OCI-LY7 (cell line): Measurements from ENCODE around the gene CRYBG3. TPM values are rescaled to one million over a fixed set of nuclear protein-coding genes. Genes with fewer than 3 reads are reported as not detected.

Experiments
- BruUV-seq: library from RNA; stranded (reverse); fragments of 400-500 nt; replicated peaks from 2 replicates; lab custom pipeline; 2021; lab: Mats Ljungman, UMichigan
- CTCF ChIA-PET: fragments of 300-600 bp; sonication (Branson Sonifier 250); formaldehyde crosslinking; loops from one replicate; lab custom pipeline; 2022; ENCODE audit warnings: antibody characterized with exemption; ENCODE audit not compliant: unreplicated experiment; lab: Charles Lee
- POLR2A ChIA-PET: fragments of 300-600 bp; sonication (Branson Sonifier 250); formaldehyde crosslinking; loops from one replicate; lab custom pipeline; 2022; ENCODE audit warnings: antibody characterized with exemption; lab: Charles Lee
- DNase-seq: peaks from one replicate; pipeline ENCODE4 v3.0.0-alpha.2; 2015; ENCODE audit warnings: low spot score
- H2AFZ ChIP-seq: fragments of 200-600 bp; sonication (generic), shearing (Covaris generic); 2 replicates; pipeline ENCODE4 v1.6.1; 2014; ENCODE audit warnings: mild to moderate bottlenecking, antibody characterized with exemption, low read length, moderate library complexity
- H3K27ac ChIP-seq: fragments of 200-600 bp; sonication (generic); 2 replicates; pipeline ENCODE4 v1.5.1; 2014; ENCODE audit warnings: mixed run types, low read depth, mild to moderate bottlenecking, moderate library complexity, low read length, inconsistent platforms; ENCODE audit not compliant: poor library complexity, severe bottlenecking
- H3K36me3 ChIP-seq: fragments of 200-600 bp; sonication (generic); 2 replicates; pipeline ENCODE4 v1.6.1; 2014; ENCODE audit warnings: mild to moderate bottlenecking, antibody characterized with exemption, low read length, moderate library complexity, mixed read lengths; ENCODE audit not compliant: insufficient read depth
- H3K4me1 ChIP-seq: fragments of 200-600 bp; sonication (generic); 2 replicates; pipeline ENCODE4 v1.5.1; 2014; ENCODE audit warnings: mild to moderate bottlenecking, low read length; ENCODE audit not compliant: insufficient read depth, poor library complexity, severe bottlenecking
- H3K4me2 ChIP-seq: fragments of 200-600 bp; sonication (generic); 2 replicates; pipeline ENCODE4 v1.6.1; 2014; ENCODE audit warnings: mild to moderate bottlenecking, low read length
- H3K4me3 ChIP-seq: fragments of 200-600 bp; sonication (generic); 2 replicates; pipeline ENCODE4 v1.5.1; 2014; ENCODE audit warnings: mild to moderate bottlenecking, low read depth, low read length; ENCODE audit not compliant: poor library complexity, severe bottlenecking
- H3K79me2 ChIP-seq: fragments of 200-600 bp; sonication (generic); 2 replicates; pipeline ENCODE4 v1.6.1; 2016; ENCODE audit warnings: low read depth, mild to moderate bottlenecking, low read length, moderate library complexity, mixed read lengths; ENCODE audit not compliant: insufficient read depth
- H3K9me2 ChIP-seq: fragments of 200-600 bp; sonication (generic); 2 replicates; pipeline ENCODE4 v1.6.1; 2016; ENCODE audit warnings: mild to moderate bottlenecking, low read length, mixed read lengths; ENCODE audit not compliant: insufficient read depth
- H3K9me3 ChIP-seq: fragments of 200-600 bp; sonication (generic); 2 replicates; pipeline ENCODE4 v1.6.1; 2014; ENCODE audit warnings: mild to moderate bottlenecking, mixed run types, low read length, mixed read lengths
- H4K20me1 ChIP-seq: fragments of 200-600 bp; sonication (generic); 2 replicates; pipeline ENCODE4 v1.6.1; 2014; ENCODE audit warnings: mild to moderate bottlenecking, antibody characterized with exemption, low read length, moderate library complexity, mixed read lengths; ENCODE audit not compliant: insufficient read depth
- EZH2phosphoT487 ChIP-seq: fragments of 200-600 bp; sonication (generic); IDR thresholded peaks from 2 replicates; pipeline ENCODE4 v1.6.1; 2018; ENCODE audit warnings: low read depth, borderline replicate concordance, mild to moderate bottlenecking, mixed run types, antibody characterized with exemption, low read length, moderate library complexity, mixed read lengths
- intact Hi-C: fragments of 100-400 bp; cut with micrococcal nuclease; formaldehyde crosslinking; loops from one replicate; pipeline ENCODE4 v1.10.0; 2022; ENCODE audit not compliant: unreplicated experiment
- total RNA-seq, 2 experiments: library from RNA; depleted of rRNA in 1 of 2; stranded (reverse); fragments of >200 nt in 1 of 2; shearing (Covaris generic) in 1 of 2; gene quantifications; 2 replicates each; pipeline ENCODE4 v1.2.3, GENCODE V29; 2014 to 2022
- TF ChIP-seq, protein P1 (sequence below): fragments of 200-600 bp; sonication (generic); conservative IDR thresholded peaks from 2 replicates; pipeline ENCODE4 v1.5.1; 2014; ENCODE audit warnings: mild to moderate bottlenecking, antibody characterized with exemption, low read length, moderate library complexity, mixed read lengths

The CRYBG3 gene
- total RNA-seq, 2 experiments from 2014 or later: 0.22 to 0.46 TPM

DNA sequence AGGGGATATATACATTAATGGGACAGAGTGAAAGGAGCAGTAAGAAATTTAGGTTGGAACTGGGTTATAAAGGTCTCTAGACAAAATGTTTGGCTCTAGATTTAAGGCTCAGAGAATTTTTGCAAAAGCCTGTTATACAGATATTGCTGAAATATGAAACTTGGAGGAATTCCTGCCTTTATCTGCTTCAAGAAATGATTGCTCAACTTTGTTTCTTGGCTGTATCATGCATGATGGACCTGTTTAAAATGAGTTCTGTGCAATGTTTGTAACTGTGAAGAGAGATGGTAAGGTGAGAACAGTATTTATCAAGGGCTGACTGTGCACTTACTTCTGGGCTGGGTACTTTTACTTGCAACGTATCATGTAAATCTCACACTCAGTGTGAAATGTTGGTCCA, 3.3 kb downstream of the CRYBG3 start:
- Histone ChIP-seq H3K27ac (no peak overlapping the region), H3K79me2 (no peaks in the 10 kb centered on the region), H3K4me3 (no peak overlapping the region), H4K20me1 (no peaks in the 10 kb centered on the region), H3K4me1 (peaks cover 7% of the 10 kb centered on the region), H3K9me2 (no peaks in the 10 kb centered on the region), H2AFZ (no peak overlapping the region), H3K4me2 (no peak overlapping the region), H3K9me3 (no peaks in the 10 kb centered on the region), H3K36me3 (no peaks in the 10 kb centered on the region)
- intact Hi-C loops: no loop called here
- TF ChIP-seq, protein P1, sequence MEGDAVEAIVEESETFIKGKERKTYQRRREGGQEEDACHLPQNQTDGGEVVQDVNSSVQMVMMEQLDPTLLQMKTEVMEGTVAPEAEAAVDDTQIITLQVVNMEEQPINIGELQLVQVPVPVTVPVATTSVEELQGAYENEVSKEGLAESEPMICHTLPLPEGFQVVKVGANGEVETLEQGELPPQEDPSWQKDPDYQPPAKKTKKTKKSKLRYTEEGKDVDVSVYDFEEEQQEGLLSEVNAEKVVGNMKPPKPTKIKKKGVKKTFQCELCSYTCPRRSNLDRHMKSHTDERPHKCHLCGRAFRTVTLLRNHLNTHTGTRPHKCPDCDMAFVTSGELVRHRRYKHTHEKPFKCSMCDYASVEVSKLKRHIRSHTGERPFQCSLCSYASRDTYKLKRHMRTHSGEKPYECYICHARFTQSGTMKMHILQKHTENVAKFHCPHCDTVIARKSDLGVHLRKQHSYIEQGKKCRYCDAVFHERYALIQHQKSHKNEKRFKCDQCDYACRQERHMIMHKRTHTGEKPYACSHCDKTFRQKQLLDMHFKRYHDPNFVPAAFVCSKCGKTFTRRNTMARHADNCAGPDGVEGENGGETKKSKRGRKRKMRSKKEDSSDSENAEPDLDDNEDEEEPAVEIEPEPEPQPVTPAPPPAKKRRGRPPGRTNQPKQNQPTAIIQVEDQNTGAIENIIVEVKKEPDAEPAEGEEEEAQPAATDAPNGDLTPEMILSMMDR: no peak
- TF ChIP-seq EZH2phosphoT487: no peak
- no peak for DNase-seq
- ChIA-PET POLR2A (interaction anchor here (0.6 kb wide), 1 partner anchor 114 kb away, joined by 3 read pairs; no protein-coding TSS in a partner anchor), CTCF (interaction anchor here (0.7 kb wide), 1 partner anchor 198 kb away, joined by 3 read pairs; no protein-coding TSS in a partner anchor)
- no TSS peak for BruUV-seq

DNA sequence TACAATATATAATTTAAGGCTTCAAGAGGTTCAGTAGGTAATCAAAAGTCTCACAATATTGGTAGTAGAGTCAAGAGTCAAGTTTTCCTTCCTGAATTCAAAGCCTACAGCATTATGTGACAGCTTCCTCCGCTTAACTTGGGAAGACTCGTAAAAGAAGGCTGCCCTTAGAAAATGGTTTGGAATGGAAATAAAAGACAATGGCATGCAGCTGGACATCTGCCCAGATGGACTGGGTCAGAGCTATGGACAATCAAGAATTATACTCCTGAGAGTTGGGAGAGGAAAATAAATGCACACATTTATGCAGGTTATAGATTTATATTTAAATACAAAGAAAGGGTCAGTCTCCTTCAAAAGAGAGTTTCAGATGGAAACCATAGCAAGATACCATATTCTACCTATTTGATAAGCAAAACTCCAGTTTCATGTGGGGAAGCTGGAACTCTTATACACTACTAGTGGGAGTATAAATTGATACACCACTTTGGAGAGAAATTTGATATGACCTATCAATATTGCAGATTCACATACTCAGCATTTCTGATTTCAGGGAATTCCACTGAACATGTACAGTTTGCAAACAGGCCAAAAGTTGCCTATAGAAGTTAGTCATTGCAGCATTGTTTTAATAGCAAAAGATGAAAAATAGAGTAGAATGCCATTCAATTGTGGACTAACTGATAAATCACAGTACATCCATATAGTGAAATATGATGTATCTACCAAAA, 6.1 kb downstream of the CRYBG3 start:
- no peaks in the 10 kb centered on the region for H4K20me1 ChIP-seq

More for the DNA sequence above, 6.1 kb downstream of the CRYBG3 start:
- no peaks in the 10 kb centered on the region for H3K36me3 ChIP-seq
- intact Hi-C loops: no loop called here
- ChIA-PET POLR2A (interaction anchor here (0.6 kb wide), 1 partner anchor 39 kb away, joined by 3 read pairs; no protein-coding TSS in a partner anchor), CTCF (no interaction called here)
- H2AFZ ChIP-seq: no peak overlapping the region
- no peak overlapping the region for H3K27ac ChIP-seq
- no peak for DNase-seq
- no peak overlapping the region for H3K4me3 ChIP-seq
- no peaks in the 10 kb centered on the region for H3K4me1 ChIP-seq
- BruUV-seq: no TSS peak
- no peaks in the 10 kb centered on the region for H3K79me2 ChIP-seq
- no peak overlapping the region for H3K4me2 ChIP-seq
- TF ChIP-seq EZH2phosphoT487: no peak
- TF ChIP-seq, protein P1: no peak
- no peaks in the 10 kb centered on the region for H3K9me2 ChIP-seq
- no peaks in the 10 kb centered on the region for H3K9me3 ChIP-seq
